Measurements from ENCODE around the gene ADAP1.

Gene ADAP1

DNA sequence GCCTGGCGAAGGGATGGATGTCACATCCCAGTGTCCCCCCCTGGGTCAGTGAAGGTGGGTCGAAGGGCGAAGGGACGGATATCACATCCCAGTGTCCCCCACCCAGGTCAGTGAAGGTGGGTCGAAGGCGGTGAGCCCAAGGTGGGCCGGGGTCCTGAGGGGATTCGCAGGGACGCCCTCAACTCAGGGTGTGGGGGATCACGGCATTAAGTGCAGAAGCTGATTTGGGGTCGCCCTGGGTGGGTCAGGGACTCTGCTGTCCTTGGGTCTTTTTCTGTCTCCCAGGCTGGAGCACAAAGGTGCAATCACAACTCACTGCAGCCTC lies 21.9 kb downstream of the ADAP1 start:
- Histone ChIP-seq H3K9ac (ENCODE audit: low read length) (no peak overlapping the region), H3K4me1 (ENCODE audit: control insufficient read depth in 1 of 2, insufficient read depth in 2 of 2, low read length in 2 of 2) (no peaks in the 10 kb centered on the region), H3K23ac (ENCODE audit: low read length) (no peak overlapping the region), H3K36me3 (ENCODE audit: control insufficient read depth in 1 of 2, insufficient read depth in 2 of 2, low read length in 2 of 2) (no peaks in the 10 kb centered on the region), H3K14ac (ENCODE audit: low read length) (no peak overlapping the region), H3K9me3 (ENCODE audit: insufficient read depth, low read depth, low read length) (no peaks in the 10 kb centered on the region), H2AK5ac (ENCODE audit: low read length) (no peak overlapping the region), H2BK120ac (ENCODE audit: insufficient read depth, low read length, poor library complexity) (no peak overlapping the region), H3K4ac (ENCODE audit: low read depth, low read length) (no peak overlapping the region), H2AFZ (ENCODE audit: insufficient read depth, low read length, poor library complexity) (no peak overlapping the region), H3K27ac (ENCODE audit: low read depth, low read length) (no peak overlapping the region), H3K4me2 (ENCODE audit: low read length) (no peak overlapping the region), H3K79me1 (ENCODE audit: low read length) (no peaks in the 10 kb centered on the region), H4K8ac (ENCODE audit: low read depth, low read length) (no peak overlapping the region), H3K4me3 (ENCODE audit: low read depth, low read length) (no peak overlapping the region), H4K91ac (ENCODE audit: low read depth, low read length) (no peak overlapping the region), H3K18ac (ENCODE audit: low read length) (no peak overlapping the region), H4K12ac (ENCODE audit: low read depth, low read length) (no peak overlapping the region), H3K27me3 (ENCODE audit: insufficient read depth, low read length) (no peaks in the 10 kb centered on the region), H2BK5ac (ENCODE audit: low read depth, low read length, poor library complexity) (no peak overlapping the region), H3K79me2 (ENCODE audit: control insufficient read depth, insufficient read depth, low read length, poor library complexity) (no peaks in the 10 kb centered on the region), H2BK12ac (ENCODE audit: low read length) (no peak overlapping the region)
- no CpG with 5 or more reads among the region's 11 CpGs for WGBS (ENCODE audit: extremely low coverage, insufficient coverage, insufficient read length)
- DNase-seq, result no peak

DNA sequence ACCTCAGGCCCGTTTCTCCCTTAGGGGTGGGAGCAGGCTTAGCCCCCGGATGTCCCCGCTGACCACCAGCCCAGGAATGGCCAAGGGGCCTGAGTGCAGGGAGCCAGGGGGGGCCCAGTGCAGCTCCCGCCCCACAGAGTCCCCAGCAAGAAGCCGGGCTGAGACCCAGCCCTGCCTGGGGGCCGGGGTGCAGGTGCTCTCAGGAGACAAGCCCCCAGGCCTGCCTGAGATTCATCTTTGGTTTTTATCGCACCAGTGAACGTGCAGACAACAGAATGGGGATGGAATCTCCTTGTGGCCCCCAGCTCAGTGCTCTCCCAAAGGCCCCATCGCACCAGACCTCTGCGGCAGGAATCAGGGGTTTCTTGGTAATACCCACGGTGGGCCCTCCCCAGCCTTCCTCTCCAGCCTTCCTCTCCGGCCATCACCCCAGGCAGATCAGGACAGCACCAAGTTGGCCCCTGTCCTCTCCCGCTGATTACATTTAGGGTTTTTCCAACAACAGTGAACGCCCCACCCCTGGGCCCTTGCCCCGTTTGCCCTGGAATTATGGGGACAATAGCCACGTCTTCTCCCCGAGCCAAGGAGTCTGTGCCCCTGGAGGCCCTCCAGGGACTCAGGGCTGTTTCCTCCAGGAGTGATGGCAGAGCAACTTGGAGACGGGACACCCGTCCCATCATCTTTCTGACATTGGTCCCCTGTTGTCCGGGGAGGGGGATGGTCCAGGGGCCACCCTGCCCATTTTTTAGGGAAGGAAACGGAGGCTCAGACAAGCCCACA lies 22.4 kb downstream of the ADAP1 start:
- H3K23ac ChIP-seq (ENCODE audit: low read length), result no peak overlapping the region
- H2AFZ ChIP-seq (ENCODE audit: insufficient read depth, low read length, poor library complexity), result no peak overlapping the region
- no peak overlapping the region for H3K18ac ChIP-seq (ENCODE audit: low read length)
- H4K12ac ChIP-seq (ENCODE audit: low read depth, low read length), result no peak overlapping the region
- no peak for DNase-seq
- no peak overlapping the region for H3K4me3 ChIP-seq (ENCODE audit: low read depth, low read length)
- H3K79me2 ChIP-seq (ENCODE audit: control insufficient read depth, insufficient read depth, low read length, poor library complexity), result no peaks in the 10 kb centered on the region
- no peak overlapping the region for H3K9ac ChIP-seq (ENCODE audit: low read length)
- no peak overlapping the region for H3K4me2 ChIP-seq (ENCODE audit: low read length)
- H2AK5ac ChIP-seq (ENCODE audit: low read length), result no peak overlapping the region
- H4K91ac ChIP-seq (ENCODE audit: low read depth, low read length), result no peak overlapping the region
- H3K27ac ChIP-seq (ENCODE audit: low read depth, low read length), result no peak overlapping the region
- H2BK12ac ChIP-seq (ENCODE audit: low read length), result no peak overlapping the region
- no peaks in the 10 kb centered on the region for H3K27me3 ChIP-seq (ENCODE audit: insufficient read depth, low read length)
- H3K14ac ChIP-seq (ENCODE audit: low read length), result no peak overlapping the region
- no peaks in the 10 kb centered on the region for H3K4me1 ChIP-seq (ENCODE audit: control insufficient read depth in 1 of 2, insufficient read depth in 2 of 2, low read length in 2 of 2)
- H2BK5ac ChIP-seq (ENCODE audit: low read depth, low read length, poor library complexity), result no peak overlapping the region
- H3K9me3 ChIP-seq (ENCODE audit: insufficient read depth, low read depth, low read length), result no peaks in the 10 kb centered on the region
- H3K79me1 ChIP-seq (ENCODE audit: low read length), result no peaks in the 10 kb centered on the region
- no peak overlapping the region for H4K8ac ChIP-seq (ENCODE audit: low read depth, low read length)
- H3K36me3 ChIP-seq (ENCODE audit: control insufficient read depth in 1 of 2, insufficient read depth in 2 of 2, low read length in 2 of 2), result no peaks in the 10 kb centered on the region
- H3K4ac ChIP-seq (ENCODE audit: low read depth, low read length), result no peak overlapping the region
- no peak overlapping the region for H2BK120ac ChIP-seq (ENCODE audit: insufficient read depth, low read length, poor library complexity)
- WGBS (ENCODE audit: extremely low coverage, insufficient coverage, insufficient read length), result no CpG with 5 or more reads among the region's 21 CpGs

DNA sequence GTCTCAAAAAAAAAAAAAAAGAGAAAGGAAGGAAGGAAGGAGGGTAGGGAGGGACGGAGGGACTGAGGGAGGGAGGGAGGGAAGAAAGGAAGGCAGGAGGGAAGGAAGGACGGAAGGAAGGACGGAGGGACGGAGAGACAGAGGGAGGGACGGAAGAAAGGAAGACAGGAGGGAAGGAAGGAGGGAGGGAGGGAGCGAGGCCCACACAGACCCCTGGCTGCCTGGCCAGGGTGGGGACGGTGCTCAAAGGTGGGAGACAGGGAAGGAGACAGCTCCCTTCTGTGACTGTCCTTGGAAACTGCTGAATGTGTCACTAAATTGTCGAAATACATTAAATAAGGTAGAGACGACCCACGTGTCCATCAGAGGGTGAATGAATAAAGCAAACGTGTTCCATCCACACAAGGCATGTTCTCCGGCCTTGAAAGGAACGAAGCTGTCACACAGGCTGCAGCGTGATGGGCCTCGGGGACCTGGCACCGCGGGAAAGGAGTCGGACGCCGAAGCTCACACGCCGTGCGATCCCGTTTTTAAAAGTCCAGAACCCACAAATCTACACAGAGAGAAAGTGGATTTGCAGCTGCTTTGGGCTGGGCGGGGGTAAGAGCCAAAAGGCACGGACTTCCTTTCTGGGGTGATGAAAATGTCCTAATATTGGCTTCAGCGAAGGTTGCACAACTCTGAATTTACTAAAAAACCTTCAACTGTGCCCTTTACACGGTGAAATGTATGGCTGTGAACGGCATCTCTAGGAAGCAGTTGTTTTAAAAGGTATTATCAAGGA lies 23.3 kb downstream of the ADAP1 start:
- Histone ChIP-seq H2BK120ac (ENCODE audit: insufficient read depth, low read length, poor library complexity) (no peak overlapping the region), H4K8ac (ENCODE audit: low read depth, low read length) (no peak overlapping the region), H3K23ac (ENCODE audit: low read length) (no peak overlapping the region), H3K4me1 (ENCODE audit: control insufficient read depth in 1 of 2, insufficient read depth in 2 of 2, low read length in 2 of 2) (no peaks in the 10 kb centered on the region), H2AFZ (ENCODE audit: insufficient read depth, low read length, poor library complexity) (no peak overlapping the region), H3K9ac (ENCODE audit: low read length) (no peak overlapping the region), H3K79me2 (ENCODE audit: control insufficient read depth, insufficient read depth, low read length, poor library complexity) (no peaks in the 10 kb centered on the region), H2BK12ac (ENCODE audit: low read length) (no peak overlapping the region), H3K14ac (ENCODE audit: low read length) (no peak overlapping the region), H3K18ac (ENCODE audit: low read length) (no peak overlapping the region), H3K27ac (ENCODE audit: low read depth, low read length) (no peak overlapping the region), H3K79me1 (ENCODE audit: low read length) (no peaks in the 10 kb centered on the region), H3K4ac (ENCODE audit: low read depth, low read length) (no peak overlapping the region), H4K12ac (ENCODE audit: low read depth, low read length) (no peak overlapping the region), H3K36me3 (ENCODE audit: control insufficient read depth in 1 of 2, insufficient read depth in 2 of 2, low read length in 2 of 2) (no peaks in the 10 kb centered on the region), H3K9me3 (ENCODE audit: insufficient read depth, low read depth, low read length) (no peaks in the 10 kb centered on the region), H2AK5ac (ENCODE audit: low read length) (no peak overlapping the region), H4K91ac (ENCODE audit: low read depth, low read length) (no peak overlapping the region), H3K4me3 (ENCODE audit: low read depth, low read length) (no peak overlapping the region), H3K27me3 (ENCODE audit: insufficient read depth, low read length) (no peaks in the 10 kb centered on the region), H3K4me2 (ENCODE audit: low read length) (no peak overlapping the region), H2BK5ac (ENCODE audit: low read depth, low read length, poor library complexity) (no peak overlapping the region)
- no peak for DNase-seq
- no CpG with 5 or more reads among the region's 29 CpGs for WGBS (ENCODE audit: extremely low coverage, insufficient coverage, insufficient read length)

DNA sequence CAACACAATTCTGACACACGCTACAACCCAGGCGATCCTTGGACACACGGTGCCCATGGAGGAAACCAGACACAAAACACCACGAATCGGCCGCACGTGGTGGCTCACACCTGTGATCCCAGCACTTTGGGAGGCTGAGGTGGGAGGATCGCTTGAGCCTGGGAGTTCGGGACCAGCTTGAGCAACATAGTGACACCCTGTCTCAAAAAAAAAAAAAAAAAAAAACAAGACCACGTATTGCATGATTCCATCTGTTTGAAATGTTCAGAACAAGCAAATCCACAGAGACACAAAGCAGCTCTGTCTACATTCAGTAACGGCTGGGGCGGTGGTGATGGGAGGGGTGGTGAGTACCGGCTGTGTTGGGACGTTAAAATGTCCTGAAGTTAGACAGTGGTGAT lies 25.2 kb downstream of the ADAP1 start:
- Histone ChIP-seq H3K27ac (ENCODE audit: low read depth, low read length) (no peak overlapping the region), H3K4ac (ENCODE audit: low read depth, low read length) (no peak overlapping the region), H3K14ac (ENCODE audit: low read length) (no peak overlapping the region), H3K23ac (ENCODE audit: low read length) (no peak overlapping the region), H2BK5ac (ENCODE audit: low read depth, low read length, poor library complexity) (no peak overlapping the region), H3K36me3 (ENCODE audit: control insufficient read depth in 1 of 2, insufficient read depth in 2 of 2, low read length in 2 of 2) (no peaks in the 10 kb centered on the region), H3K18ac (ENCODE audit: low read length) (no peak overlapping the region), H3K4me1 (ENCODE audit: control insufficient read depth in 1 of 2, insufficient read depth in 2 of 2, low read length in 2 of 2) (no peaks in the 10 kb centered on the region), H3K27me3 (ENCODE audit: insufficient read depth, low read length) (no peaks in the 10 kb centered on the region), H3K4me2 (ENCODE audit: low read length) (no peak overlapping the region), H3K9me3 (ENCODE audit: insufficient read depth, low read depth, low read length) (no peaks in the 10 kb centered on the region), H2BK12ac (ENCODE audit: low read length) (no peak overlapping the region), H4K8ac (ENCODE audit: low read depth, low read length) (no peak overlapping the region), H3K79me1 (ENCODE audit: low read length) (no peaks in the 10 kb centered on the region), H3K9ac (ENCODE audit: low read length) (no peak overlapping the region), H2AK5ac (ENCODE audit: low read length) (no peak overlapping the region), H4K91ac (ENCODE audit: low read depth, low read length) (no peak overlapping the region), H4K12ac (ENCODE audit: low read depth, low read length) (no peak overlapping the region), H2BK120ac (ENCODE audit: insufficient read depth, low read length, poor library complexity) (no peak overlapping the region), H2AFZ (ENCODE audit: insufficient read depth, low read length, poor library complexity) (no peak overlapping the region), H3K4me3 (ENCODE audit: low read depth, low read length) (no peak overlapping the region), H3K79me2 (ENCODE audit: control insufficient read depth, insufficient read depth, low read length, poor library complexity) (no peaks in the 10 kb centered on the region)
- DNase-seq, result peak; percentile 68 to 73
- no CpG with 5 or more reads among the region's 14 CpGs for WGBS (ENCODE audit: extremely low coverage, insufficient coverage, insufficient read length)
